Measurements from ENCODE around the gene DUS3L.

The DUS3L gene

DNA sequence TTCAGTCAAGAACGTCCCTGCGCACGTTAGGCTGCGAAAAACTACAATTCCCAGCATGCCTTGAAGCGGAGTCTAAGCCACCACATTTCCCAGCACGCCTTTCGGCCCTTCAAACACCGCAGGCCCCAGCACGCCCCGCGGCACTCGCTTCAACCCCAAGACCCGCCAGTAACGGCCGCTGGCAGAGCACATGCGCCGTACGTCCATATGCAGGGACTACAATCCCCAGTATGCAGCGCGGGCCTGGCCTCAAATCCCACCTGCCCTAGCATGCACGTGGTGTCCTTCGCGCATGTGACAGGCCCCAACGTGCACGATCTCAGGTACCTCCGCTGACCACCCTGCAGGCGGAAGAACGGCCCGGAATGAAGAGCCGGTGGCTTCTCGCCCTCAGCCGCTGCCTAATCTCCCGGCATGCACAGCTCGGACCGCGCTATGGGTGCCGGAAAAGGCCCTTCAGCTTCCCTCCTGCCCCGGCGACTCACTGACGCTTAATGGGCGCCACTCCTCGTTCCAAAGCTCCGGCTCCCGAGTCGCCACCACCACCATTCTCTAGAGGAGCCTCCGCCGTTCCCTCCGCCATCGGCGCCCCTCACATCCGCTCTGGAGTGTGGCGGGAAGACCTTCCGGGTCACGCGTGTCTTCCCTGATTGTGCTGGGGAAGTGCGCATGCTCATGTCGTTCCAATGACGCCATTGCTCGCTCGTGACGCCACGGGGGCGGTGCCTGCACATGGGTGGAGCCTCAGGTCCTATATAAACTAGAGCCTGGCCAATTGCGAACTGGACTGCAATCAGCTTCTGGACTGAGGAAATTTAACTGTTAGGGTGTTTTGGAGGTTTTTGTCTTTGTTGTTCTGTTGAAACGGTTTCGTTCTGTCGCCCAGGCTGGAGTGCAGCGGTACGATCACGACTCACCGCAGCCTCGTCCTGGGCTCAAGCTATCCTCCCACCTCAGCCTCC lies at the start of gene DUS3L:
Gene DUS3L (minus strand): TSS at position 605 of the 962 bp plus-strand sequence. CDS start 22 bp downstream, at position 583.
- DNase-seq (ENCODE audit: low read depth in 1 of 2, low spot score in 1 of 2), result peak; percentile 89 to 91

- DNase-seq (ENCODE audit: low read depth in 1 of 2, low spot score in 1 of 2), result no peak
Observed at GRCh38 chr19:5839065-5840017, 48.4 kb upstream of the DUS3L start, which contains the start of gene FUT6. Gene FUT6, minus strand, starts transcription at chr19:5839702. Its CDS starts 7,135 bp downstream, at chr19:5832567.

GRCh38 chr19:5838353-5839064 lies 47.5 kb upstream of the DUS3L start:
- no peak for DNase-seq (ENCODE audit: low read depth in 1 of 2, low spot score in 1 of 2)

GRCh38 chr19:5837761-5838352 lies 46.9 kb upstream of the DUS3L start:
- no peak for DNase-seq (ENCODE audit: low read depth in 1 of 2, low spot score in 1 of 2)

DNA sequence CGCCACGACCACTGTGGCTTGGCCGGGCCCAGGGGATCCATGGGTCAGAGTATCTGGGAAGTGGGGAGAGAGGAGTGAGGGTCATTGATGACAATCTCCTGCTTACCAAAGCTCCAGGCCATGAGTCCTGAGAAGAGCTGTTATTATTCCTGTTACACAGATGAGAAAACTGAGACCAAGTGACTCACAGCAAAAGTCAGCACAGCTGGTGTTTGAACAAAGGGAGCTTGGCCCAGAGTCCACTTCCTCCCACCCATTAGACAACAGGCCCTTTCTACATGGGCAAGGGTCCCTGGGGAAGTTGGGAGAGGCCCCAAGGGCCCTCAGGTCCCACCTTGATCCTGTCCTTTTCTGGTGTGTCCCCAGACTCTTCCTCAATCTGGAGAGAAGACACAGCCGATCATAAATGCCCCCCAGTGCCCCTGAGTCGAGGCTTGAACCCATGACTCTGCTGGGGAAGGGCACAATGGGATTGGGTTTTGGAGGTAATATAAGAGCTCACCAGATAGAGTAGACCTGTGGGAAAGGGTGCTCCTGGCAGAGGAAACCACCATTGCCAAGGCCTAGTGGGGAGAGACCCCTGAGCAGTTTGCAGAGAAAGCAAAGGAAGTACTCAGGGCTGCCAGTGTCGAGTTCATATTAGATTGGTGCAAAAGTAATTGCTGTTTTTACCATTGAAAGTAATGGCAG lies 41.7 kb upstream of the DUS3L start:
- no peak for DNase-seq (ENCODE audit: low read depth in 1 of 2, low spot score in 1 of 2)

DNA sequence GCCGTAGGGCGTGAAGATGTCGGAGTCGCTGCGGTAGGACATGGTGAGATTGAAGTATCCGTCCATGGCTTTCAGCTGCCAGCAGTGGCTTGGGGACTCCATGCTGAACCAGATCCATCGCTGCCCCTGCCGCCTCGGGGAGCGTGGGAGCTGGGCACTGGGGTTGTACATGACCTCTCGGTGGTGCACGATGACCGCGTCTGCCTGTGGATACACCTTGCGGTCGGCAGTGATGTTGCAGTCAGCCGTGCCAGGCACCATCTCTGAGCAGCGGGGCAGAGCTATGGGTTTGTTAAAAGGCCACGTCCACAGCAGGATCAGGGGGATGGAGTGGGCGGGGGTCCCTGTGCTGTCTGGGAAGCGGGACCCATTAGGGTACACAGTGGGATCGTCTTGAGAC lies 41.1 kb upstream of the DUS3L start:
- no peak for DNase-seq (ENCODE audit: low read depth in 1 of 2, low spot score in 1 of 2)

GRCh38 chr19:5831159-5831558 lies 40.2 kb upstream of the DUS3L start:
- DNase-seq (ENCODE audit: low read depth in 1 of 2, low spot score in 1 of 2), result no peak

- no peak for DNase-seq (ENCODE audit: low read depth in 1 of 2, low spot score in 1 of 2)
Observed at GRCh38 chr19:5829567-5830310, 38.8 kb upstream of the DUS3L start.

- peak in 1 of 2 donors; percentile 8 for DNase-seq (ENCODE audit: low read depth in 1 of 2, low spot score in 1 of 2)
Observed at GRCh38 chr19:5828661-5829566, 38.0 kb upstream of the DUS3L start.

DNA sequence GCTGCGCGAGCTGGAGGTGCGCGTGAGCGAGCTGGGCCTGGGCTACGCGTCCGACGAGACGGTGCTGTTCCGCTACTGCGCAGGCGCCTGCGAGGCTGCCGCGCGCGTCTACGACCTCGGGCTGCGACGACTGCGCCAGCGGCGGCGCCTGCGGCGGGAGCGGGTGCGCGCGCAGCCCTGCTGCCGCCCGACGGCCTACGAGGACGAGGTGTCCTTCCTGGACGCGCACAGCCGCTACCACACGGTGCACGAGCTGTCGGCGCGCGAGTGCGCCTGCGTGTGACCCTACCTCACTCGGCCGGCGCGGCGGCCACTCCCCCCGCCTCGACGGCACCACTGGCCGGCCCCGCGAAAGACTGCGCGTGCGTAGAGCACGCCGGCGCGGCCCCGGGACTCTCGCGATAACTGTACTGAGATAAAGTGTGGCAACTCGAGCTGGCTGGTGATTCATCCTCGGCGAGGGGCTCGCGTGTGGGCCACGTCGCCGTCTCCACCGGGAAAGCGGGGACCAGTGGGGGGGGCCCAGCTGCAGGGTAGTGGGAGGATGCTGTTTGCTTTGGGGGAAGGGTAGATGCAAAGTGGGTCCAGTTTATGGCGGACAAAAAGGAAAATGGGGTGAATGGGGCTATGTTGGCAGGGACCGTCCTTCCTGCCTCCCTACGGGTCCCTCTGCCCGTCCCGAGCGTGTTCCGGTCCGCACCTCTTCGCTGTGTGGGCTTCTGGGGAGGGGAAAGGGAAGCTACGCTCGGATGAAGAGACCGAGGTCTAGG lies 37.1 kb upstream of the DUS3L start:
- peak; percentile 87 to 93 for DNase-seq (ENCODE audit: low read depth in 1 of 2, low spot score in 1 of 2)

- DNase-seq (ENCODE audit: low read depth in 1 of 2, low spot score in 1 of 2), result no peak
Observed at GRCh38 chr19:5827342-5827890, 36.5 kb upstream of the DUS3L start.

GRCh38 chr19:5826531-5827341 lies 35.8 kb upstream of the DUS3L start:
- DNase-seq (ENCODE audit: low read depth in 1 of 2, low spot score in 1 of 2), result no peak

DNA sequence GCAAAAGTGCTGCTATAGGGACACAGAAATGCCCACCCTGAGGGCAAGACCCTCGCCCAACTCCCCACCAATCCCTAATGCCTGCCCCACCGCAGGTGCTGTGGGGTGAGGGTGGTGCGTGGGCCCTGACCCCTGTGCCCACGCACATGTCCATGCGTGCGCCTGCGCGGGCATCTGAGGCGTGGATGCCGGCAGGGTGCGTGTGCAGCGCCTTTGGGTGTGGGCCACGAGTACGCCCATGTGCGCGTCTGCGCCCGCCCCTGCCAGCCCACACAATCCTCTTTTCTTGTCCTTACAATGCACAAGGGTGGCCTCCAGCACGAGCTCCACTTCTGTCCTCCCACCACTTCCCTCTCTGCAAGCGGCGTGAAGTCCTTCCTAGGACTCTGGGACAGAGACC lies 34.2 kb upstream of the DUS3L start:
- DNase-seq (ENCODE audit: low read depth in 1 of 2, low spot score in 1 of 2), result no peak

DNA sequence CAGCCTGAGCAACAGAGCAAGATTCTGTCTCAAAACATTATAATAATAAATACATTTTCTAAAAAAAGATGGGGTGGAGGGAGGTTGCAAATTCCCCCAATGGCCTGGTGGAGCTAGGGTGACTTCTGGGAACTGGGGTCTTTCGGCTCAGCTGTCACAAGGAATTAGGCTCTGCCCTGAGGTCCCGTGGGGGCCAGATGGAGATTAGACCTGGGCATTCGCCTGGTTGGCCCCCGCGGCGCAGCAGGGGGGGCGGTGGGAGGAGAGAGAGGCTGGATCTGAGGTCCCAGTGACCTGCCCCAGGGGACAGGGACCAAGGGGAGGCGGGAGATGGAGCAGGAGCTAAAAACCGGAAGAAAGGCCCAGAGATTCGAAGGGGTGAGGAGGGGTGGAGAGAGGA lies 33.8 kb upstream of the DUS3L start:
- no peak for DNase-seq (ENCODE audit: low read depth in 1 of 2, low spot score in 1 of 2)

DNA sequence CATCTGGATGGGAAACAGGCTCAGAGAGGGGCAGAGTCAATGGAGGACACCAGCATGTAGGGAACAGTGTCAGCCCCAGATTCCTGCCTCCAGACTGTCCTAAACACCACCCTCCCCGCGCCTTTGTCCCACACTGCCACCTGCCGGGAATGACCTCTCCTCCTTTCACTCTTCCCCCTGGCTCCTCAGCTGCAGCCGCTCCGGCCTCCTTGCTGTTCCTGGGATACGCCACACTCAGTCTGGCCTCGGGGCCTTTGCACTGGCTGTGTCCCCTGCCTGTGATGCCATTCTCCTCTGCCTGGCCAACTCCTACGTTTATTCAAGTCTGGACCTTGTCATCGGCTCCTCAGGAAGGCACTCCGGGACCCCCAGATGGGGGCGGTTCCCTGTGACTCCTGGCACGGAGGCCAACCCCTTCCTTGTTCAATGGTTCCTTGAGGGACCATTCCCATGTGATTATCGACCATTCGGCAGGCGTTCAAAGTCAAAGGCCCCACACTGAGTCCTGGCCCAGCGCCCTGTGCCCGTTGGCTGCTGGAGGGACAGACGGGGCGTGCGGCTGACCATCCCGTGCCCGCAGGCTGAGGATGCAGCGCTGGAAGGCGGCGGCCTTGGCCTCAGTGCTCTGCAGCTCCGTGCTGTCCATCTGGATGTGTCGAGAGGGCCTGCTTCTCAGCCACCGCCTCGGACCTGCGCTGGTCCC lies 32.8 kb upstream of the DUS3L start:
- no peak for DNase-seq (ENCODE audit: low read depth in 1 of 2, low spot score in 1 of 2)

Measured in stimulated activated CD4-positive, alpha-beta T cell treated with anti-CD3 and anti-CD28 coated beads, Interleukin-15, amount 100 ng/mL, for 1 hour (primary cell).